Peyer's patch (tissue), 4 donors: ENCODE measurements around the gene C3orf85. TPM values are rescaled to one million over a fixed set of nuclear protein-coding genes. Genes with fewer than 3 reads are reported as not detected.
A peak's percentile ranks its signal among the peaks of the same experiment; 100 is the strongest.
"Not testable (repeated sequence)": the region's sequence is repeated elsewhere in the genome, so short reads cannot be mapped to it uniquely, and the experiment has no call there.

Source experiments
- DNase-seq, 3 donors: peaks; one replicate each; pipeline ENCODE4 v3.0.0-alpha.2; 2017 to 2019
- H3K27ac ChIP-seq, 4 donors: fragments of 200-600 bp; sonication (generic); one replicate each; pipeline ENCODE4 v1.5.1; 2016 to 2019
- H3K27me3 ChIP-seq, 2 donors: fragments of 200-600 bp; sonication (generic); one replicate each; pipeline ENCODE4 v1.5.1; 2019
- H3K36me3 ChIP-seq, 3 donors: fragments of 200-600 bp; sonication (generic); one replicate each; pipeline ENCODE4 v1.5.1; 2016 to 2019
- H3K4me1 ChIP-seq, 4 donors: fragments of 200-600 bp; sonication (generic); one replicate each; pipeline ENCODE4 v1.5.1; 2016 to 2019
- H3K4me3 ChIP-seq, 4 donors: fragments of 200-600 bp; sonication (generic); 1 replicate in 3 of 4; 2 replicates in 1 of 4; pipeline ENCODE4 v1.5.1; 2016 to 2019; ENCODE audit warnings: mild to moderate bottlenecking in 1 of 4
- H3K9me3 ChIP-seq, 4 donors: fragments of 200-600 bp; sonication (generic); one replicate each; pipeline ENCODE4 v1.5.1; 2016 to 2019; ENCODE audit warnings: mild to moderate bottlenecking in 1 of 4
- CTCF ChIP-seq, 6 experiments: fragments of 450-650 bp in 4 of 6; fragments of 200-600 bp in 2 of 6; sonication (generic) in 1 of 6; IDR thresholded peaks; one replicate each; pipeline ENCODE4 v1.5.1; 2017 to 2019; ENCODE audit warnings: antibody characterized with exemption in 6 of 6, mild to moderate bottlenecking in 3 of 6, moderate library complexity in 1 of 6
- POLR2A ChIP-seq, 2 donors: fragments of 450-650 bp; IDR thresholded peaks; one replicate each; pipeline ENCODE4 v1.5.1; 2017; ENCODE audit warnings: antibody characterized with exemption in 2 of 2, mild to moderate bottlenecking in 2 of 2, moderate library complexity in 2 of 2
- total RNA-seq, 4 donors: library from RNA; depleted of rRNA; stranded (reverse); fragments of >200 nt; gene quantifications; one replicate each; pipeline ENCODE4 v1.1.0, GENCODE V29; 2016

C3orf85 gene
- total RNA-seq, 4 donors from 2014 or later = 6.6 to 174 (median 85.8) TPM

GRCh38 chr3:109131276-109131675 is 5.2 kb upstream of the C3orf85 start:
- peaks cover 0 to 29% (median 0%) of the 10 kb centered on the region in 4 donors for H3K4me1 ChIP-seq
- peak overlapping the region in 2 of 4 donors; percentile 19 to 58 for H3K27ac ChIP-seq
- H3K27me3 ChIP-seq = no peaks in the 10 kb centered on the region
- H3K4me3 ChIP-seq = no peak overlapping the region
- no peaks in the 10 kb centered on the region for H3K36me3 ChIP-seq
- no peaks in the 10 kb centered on the region for H3K9me3 ChIP-seq
- DNase-seq = no peak
- TF ChIP-seq POLR2A (IDR thresholded peaks at IDR 0.05) = no peak
- TF ChIP-seq CTCF (IDR thresholded peaks at IDR 0.05) = no peak

- Histone ChIP-seq H3K4me1 (peaks cover 0 to 26% (median 0%) of the 10 kb centered on the region in 4 donors), H3K27ac (peak overlapping the region in 3 of 4 donors; percentile 25 to 63 (median 63)), H3K27me3 (no peaks in the 10 kb centered on the region), H3K36me3 (no peaks in the 10 kb centered on the region), H3K9me3 (no peaks in the 10 kb centered on the region), H3K4me3 (no peak overlapping the region)
- peak in 1 of 3 donors; percentile 74 for DNase-seq
- TF ChIP-seq CTCF (IDR thresholded peaks at IDR 0.05) = no peak
- TF ChIP-seq POLR2A (IDR thresholded peaks at IDR 0.05) = no peak
These were observed 3.6 kb upstream of the C3orf85 start for GRCh38 chr3:109132801-109133473.

- H3K36me3 ChIP-seq, H3K27me3 ChIP-seq, DNase-seq, H3K9me3 ChIP-seq: not testable (repeated sequence)
- peak overlapping the region in 2 of 4 donors; percentile 63 for H3K27ac ChIP-seq
- H3K4me1 ChIP-seq = peaks cover 0 to 26% (median 0%) of the 10 kb centered on the region in 4 donors
- peak overlapping the region in 1 of 4 donors; percentile 21 for H3K4me3 ChIP-seq
These were observed 3.1 kb upstream of the C3orf85 start for GRCh38 chr3:109133474-109133816.

- peak overlapping the region in 2 of 4 donors; percentile 52 for H3K4me3 ChIP-seq
These were observed 1.2 kb downstream of the C3orf85 start for GRCh38 chr3:109137761-109138160.

GRCh38 chr3:109140318-109140717 is 3.8 kb downstream of the C3orf85 start:
- no peak for DNase-seq
- Histone ChIP-seq H3K27ac (no peak overlapping the region), H3K9me3 (no peaks in the 10 kb centered on the region), H3K4me1 (peaks cover 0 to 8% (median 0%) of the 10 kb centered on the region in 4 donors), H3K4me3 (peak overlapping the region in 1 of 4 donors; percentile 52), H3K27me3 (no peaks in the 10 kb centered on the region), H3K36me3 (peaks cover 0 to 6% (median 0%) of the 10 kb centered on the region in 3 donors)
- no peak for TF ChIP-seq CTCF (IDR thresholded peaks at IDR 0.05)
- no peak for TF ChIP-seq POLR2A (IDR thresholded peaks at IDR 0.05)

More at GRCh38 chr3:109137761-109138160, 1.2 kb downstream of the C3orf85 start:
- H3K4me1 ChIP-seq = peaks cover 0 to 10% (median 0%) of the 10 kb centered on the region in 4 donors
- DNase-seq = no peak
- no peak overlapping the region for H3K27ac ChIP-seq
- peaks cover 0 to 6% (median 0%) of the 10 kb centered on the region in 3 donors for H3K36me3 ChIP-seq
- no peaks in the 10 kb centered on the region for H3K27me3 ChIP-seq
- no peaks in the 10 kb centered on the region for H3K9me3 ChIP-seq
- TF ChIP-seq POLR2A (IDR thresholded peaks at IDR 0.05) (no peak), CTCF (IDR thresholded peaks at IDR 0.05) (peak in 3 of 6 experiments; percentile 16 to 33 (median 18))

GRCh38 chr3:109143646-109144045 is 7.1 kb downstream of the C3orf85 start:
- no peaks in the 10 kb centered on the region for H3K9me3 ChIP-seq
- no peaks in the 10 kb centered on the region for H3K4me1 ChIP-seq
- H3K36me3 ChIP-seq = peaks cover 0 to 6% (median 0%) of the 10 kb centered on the region in 3 donors
- H3K27ac ChIP-seq = no peak overlapping the region
- no peak for TF ChIP-seq POLR2A (IDR thresholded peaks at IDR 0.05)
- no peak for TF ChIP-seq CTCF (IDR thresholded peaks at IDR 0.05)
- H3K27me3 ChIP-seq = no peaks in the 10 kb centered on the region
- peak overlapping the region in 1 of 4 donors; percentile 4 for H3K4me3 ChIP-seq
- no peak for DNase-seq
